Activated CD4-positive, alpha-beta T cell treated with anti-CD3 and anti-CD28 coated beads, Interleukin-2, amount 10 ng/mL, durations not matched to agents 7 days and 5 days (primary cell): ENCODE results near the gene RIPOR3. TPM values are rescaled to one million over a fixed set of nuclear protein-coding genes. Genes with fewer than 3 reads are reported as not detected.

Experiments
- CTCF ChIA-PET: fragments of 350-600 bp; sonication (Branson Sonifier 250); formaldehyde crosslinking; loops from one replicate; lab custom pipeline; 2021; ENCODE audit warnings: antibody characterized with exemption; lab: Charles Lee
- POLR2A ChIA-PET: fragments of 350-600 bp; sonication (Branson Sonifier 250); formaldehyde crosslinking; loops from one replicate; lab custom pipeline; 2021; ENCODE audit warnings: antibody characterized with exemption; lab: Charles Lee
- DNase-seq: peaks from one replicate; pipeline ENCODE4 v3.0.0-alpha.2; 2020
- H3K27ac Mint-ChIP-seq: one replicate; pipeline ENCODE4 v1.8.0; 2021; ENCODE audit warnings: mild to moderate bottlenecking, moderate library complexity, mixed read lengths
- H3K27me3 Mint-ChIP-seq: one replicate; pipeline ENCODE4 v1.8.0; 2021; ENCODE audit warnings: mixed read lengths
- H3K36me3 Mint-ChIP-seq: one replicate; pipeline ENCODE4 v1.8.0; 2021; ENCODE audit warnings: low read depth, mixed read lengths
- H3K4me1 Mint-ChIP-seq: one replicate; pipeline ENCODE4 v1.8.0; 2021; ENCODE audit warnings: mixed read lengths
- H3K4me3 Mint-ChIP-seq: one replicate; pipeline ENCODE4 v1.8.0; 2021; ENCODE audit warnings: mild to moderate bottlenecking, moderate library complexity, mixed read lengths
- H3K9me3 Mint-ChIP-seq: one replicate; pipeline ENCODE4 v1.8.0; 2021; ENCODE audit warnings: mixed read lengths
- total RNA-seq, 2 experiments: library from RNA; stranded (reverse); gene quantifications; one replicate each; pipeline ENCODE4 v1.2.3, GENCODE V29; 2021

RIPOR3 gene
- total RNA-seq, 2 experiments from 2014 or later = not detected

GRCh38 chr20:50583442-50584150, 107.7 kb downstream of the RIPOR3 start:
- Mint-ChIP-seq H3K4me1 (no peaks in the 10 kb centered on the region), H3K27ac (no peak overlapping the region), H3K36me3 (peaks cover 67% of the 10 kb centered on the region), H3K27me3 (no peaks in the 10 kb centered on the region), H3K9me3 (no peaks in the 10 kb centered on the region), H3K4me3 (no peak overlapping the region)
- ChIA-PET POLR2A (no interaction called here), CTCF (interaction anchor here (1.6 kb wide), 1 partner anchor 8 kb away, joined by 6 read pairs; no protein-coding TSS in a partner anchor)
- DNase-seq = no peak

GRCh38 chr20:50582591-50583234, 108.6 kb downstream of the RIPOR3 start:
- CTCF ChIA-PET = no interaction called here
- Mint-ChIP-seq H3K4me3 (no peak overlapping the region), H3K9me3 (no peaks in the 10 kb centered on the region), H3K27me3 (no peaks in the 10 kb centered on the region), H3K4me1 (no peaks in the 10 kb centered on the region), H3K27ac (no peak overlapping the region), H3K36me3 (peaks cover 69% of the 10 kb centered on the region)
- POLR2A ChIA-PET = no interaction called here
- no peak for DNase-seq

- no peak for DNase-seq
- ChIA-PET CTCF (interaction anchor here (0.6 kb wide), 1 partner anchor 35 kb away, joined by 3 read pairs; no protein-coding TSS in a partner anchor), POLR2A (interaction anchor here (0.7 kb wide), 1 partner anchor 65 kb away, joined by 4 read pairs; no protein-coding TSS in a partner anchor)
- H3K36me3 Mint-ChIP-seq = peaks cover 74% of the 10 kb centered on the region
- no peaks in the 10 kb centered on the region for H3K27me3 Mint-ChIP-seq
- no peak overlapping the region for H3K27ac Mint-ChIP-seq
- H3K9me3 Mint-ChIP-seq = no peaks in the 10 kb centered on the region
- no peaks in the 10 kb centered on the region for H3K4me1 Mint-ChIP-seq
- H3K4me3 Mint-ChIP-seq = no peak overlapping the region
These were observed 109.2 kb downstream of the RIPOR3 start for GRCh38 chr20:50582092-50582491.

- DNase-seq = no peak
- H3K27me3 Mint-ChIP-seq = no peaks in the 10 kb centered on the region
- peaks cover 3% of the 10 kb centered on the region for H3K4me1 Mint-ChIP-seq
- no peak overlapping the region for H3K4me3 Mint-ChIP-seq
- no peaks in the 10 kb centered on the region for H3K9me3 Mint-ChIP-seq
- peaks cover 74% of the 10 kb centered on the region for H3K36me3 Mint-ChIP-seq
- POLR2A ChIA-PET = no interaction called here
- CTCF ChIA-PET = no interaction called here
- no peak overlapping the region for H3K27ac Mint-ChIP-seq
These were observed 110.3 kb downstream of the RIPOR3 start for GRCh38 chr20:50580842-50581544.

GRCh38 chr20:50580016-50580747, 111.2 kb downstream of the RIPOR3 start:
- Mint-ChIP-seq H3K27me3 (no peaks in the 10 kb centered on the region), H3K36me3 (peaks cover 72% of the 10 kb centered on the region), H3K4me1 (peaks cover 9% of the 10 kb centered on the region), H3K27ac (no peak overlapping the region), H3K4me3 (no peak overlapping the region), H3K9me3 (no peaks in the 10 kb centered on the region)
- POLR2A ChIA-PET = no interaction called here
- CTCF ChIA-PET = interaction anchor here (1.1 to 1.3 kb wide), 2 partner anchors 18 to 118 kb away, joined by 3 read pairs; no protein-coding TSS in a partner anchor
- DNase-seq = peak; percentile 52

GRCh38 chr20:50579511-50579910, 111.8 kb downstream of the RIPOR3 start:
- ChIA-PET POLR2A (no interaction called here), CTCF (interaction anchor here (1.1 to 1.3 kb wide), 3 partner anchors 18 to 403 kb away, joined by 3 read pairs; no protein-coding TSS in a partner anchor)
- no peak for DNase-seq
- Mint-ChIP-seq H3K4me1 (peaks cover 15% of the 10 kb centered on the region), H3K36me3 (peaks cover 74% of the 10 kb centered on the region), H3K27ac (peak overlapping the region; percentile 25), H3K9me3 (no peaks in the 10 kb centered on the region), H3K4me3 (no peak overlapping the region), H3K27me3 (no peaks in the 10 kb centered on the region)

- Mint-ChIP-seq H3K27me3 (no peaks in the 10 kb centered on the region), H3K27ac (no peak overlapping the region), H3K4me3 (no peak overlapping the region), H3K36me3 (peaks cover 76% of the 10 kb centered on the region), H3K4me1 (peaks cover 15% of the 10 kb centered on the region), H3K9me3 (no peaks in the 10 kb centered on the region)
- POLR2A ChIA-PET = interaction anchor here (0.5 kb wide), 1 partner anchor 67 kb away, joined by 4 read pairs; no protein-coding TSS in a partner anchor
- DNase-seq = no peak
- CTCF ChIA-PET = interaction anchor here (1.1 to 1.3 kb wide), 3 partner anchors 17 to 403 kb away, joined by 3 read pairs; no protein-coding TSS in a partner anchor
These were observed 112.6 kb downstream of the RIPOR3 start for GRCh38 chr20:50578778-50579165.

- no peaks in the 10 kb centered on the region for H3K27me3 Mint-ChIP-seq
- DNase-seq = no peak
- H3K4me1 Mint-ChIP-seq = peaks cover 19% of the 10 kb centered on the region
- H3K36me3 Mint-ChIP-seq = peaks cover 77% of the 10 kb centered on the region
- H3K4me3 Mint-ChIP-seq = no peak overlapping the region
- POLR2A ChIA-PET = interaction anchor here (0.5 kb wide), 1 partner anchor 67 kb away, joined by 4 read pairs; no protein-coding TSS in a partner anchor
- CTCF ChIA-PET = interaction anchor here (1.2 to 1.3 kb wide), 2 partner anchors 16 to 402 kb away, joined by 3 read pairs; no protein-coding TSS in a partner anchor
- no peak overlapping the region for H3K27ac Mint-ChIP-seq
- no peaks in the 10 kb centered on the region for H3K9me3 Mint-ChIP-seq
These were observed 113.1 kb downstream of the RIPOR3 start for GRCh38 chr20:50578061-50578777.

GRCh38 chr20:50577175-50578018, 113.9 kb downstream of the RIPOR3 start:
- H3K4me1 Mint-ChIP-seq = peaks cover 26% of the 10 kb centered on the region
- POLR2A ChIA-PET = no interaction called here
- CTCF ChIA-PET = interaction anchor here (1.2 kb wide), 1 partner anchor 10 kb away, joined by 3 read pairs; no protein-coding TSS in a partner anchor
- H3K27me3 Mint-ChIP-seq = no peaks in the 10 kb centered on the region
- H3K9me3 Mint-ChIP-seq = no peaks in the 10 kb centered on the region
- no peak for DNase-seq
- no peak overlapping the region for H3K4me3 Mint-ChIP-seq
- no peak overlapping the region for H3K27ac Mint-ChIP-seq
- H3K36me3 Mint-ChIP-seq = peaks cover 70% of the 10 kb centered on the region

- Mint-ChIP-seq H3K9me3 (no peaks in the 10 kb centered on the region), H3K27me3 (no peaks in the 10 kb centered on the region), H3K4me1 (peaks cover 39% of the 10 kb centered on the region), H3K27ac (peak overlapping the region; percentile 31), H3K36me3 (peaks cover 62% of the 10 kb centered on the region), H3K4me3 (no peak overlapping the region)
- peak; percentile 73 for DNase-seq
- ChIA-PET POLR2A (no interaction called here), CTCF (interaction anchor here (0.7 to 3.0 kb wide), 13 partner anchors 8 to 120 kb away, joined by 3 to 12 read pairs (median 6); no protein-coding TSS in a partner anchor)
These were observed 115.2 kb downstream of the RIPOR3 start for GRCh38 chr20:50575865-50576720.
